Stimulated activated CD4-positive, alpha-beta T cell treated with anti-CD3 and anti-CD28 coated beads, TNF-alpha, amount 100 ng/mL, for 4 hours (primary cell): ENCODE results near the gene ACAP1.

Experiments used
- DNase-seq, 3 experiments: peaks; one replicate each; pipeline ENCODE4 v3.0.0-alpha.2; 2020; ENCODE audit warnings: low read depth in 3 of 3

The ACAP1 gene, protein sequence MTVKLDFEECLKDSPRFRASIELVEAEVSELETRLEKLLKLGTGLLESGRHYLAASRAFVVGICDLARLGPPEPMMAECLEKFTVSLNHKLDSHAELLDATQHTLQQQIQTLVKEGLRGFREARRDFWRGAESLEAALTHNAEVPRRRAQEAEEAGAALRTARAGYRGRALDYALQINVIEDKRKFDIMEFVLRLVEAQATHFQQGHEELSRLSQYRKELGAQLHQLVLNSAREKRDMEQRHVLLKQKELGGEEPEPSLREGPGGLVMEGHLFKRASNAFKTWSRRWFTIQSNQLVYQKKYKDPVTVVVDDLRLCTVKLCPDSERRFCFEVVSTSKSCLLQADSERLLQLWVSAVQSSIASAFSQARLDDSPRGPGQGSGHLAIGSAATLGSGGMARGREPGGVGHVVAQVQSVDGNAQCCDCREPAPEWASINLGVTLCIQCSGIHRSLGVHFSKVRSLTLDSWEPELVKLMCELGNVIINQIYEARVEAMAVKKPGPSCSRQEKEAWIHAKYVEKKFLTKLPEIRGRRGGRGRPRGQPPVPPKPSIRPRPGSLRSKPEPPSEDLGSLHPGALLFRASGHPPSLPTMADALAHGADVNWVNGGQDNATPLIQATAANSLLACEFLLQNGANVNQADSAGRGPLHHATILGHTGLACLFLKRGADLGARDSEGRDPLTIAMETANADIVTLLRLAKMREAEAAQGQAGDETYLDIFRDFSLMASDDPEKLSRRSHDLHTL

DNA sequence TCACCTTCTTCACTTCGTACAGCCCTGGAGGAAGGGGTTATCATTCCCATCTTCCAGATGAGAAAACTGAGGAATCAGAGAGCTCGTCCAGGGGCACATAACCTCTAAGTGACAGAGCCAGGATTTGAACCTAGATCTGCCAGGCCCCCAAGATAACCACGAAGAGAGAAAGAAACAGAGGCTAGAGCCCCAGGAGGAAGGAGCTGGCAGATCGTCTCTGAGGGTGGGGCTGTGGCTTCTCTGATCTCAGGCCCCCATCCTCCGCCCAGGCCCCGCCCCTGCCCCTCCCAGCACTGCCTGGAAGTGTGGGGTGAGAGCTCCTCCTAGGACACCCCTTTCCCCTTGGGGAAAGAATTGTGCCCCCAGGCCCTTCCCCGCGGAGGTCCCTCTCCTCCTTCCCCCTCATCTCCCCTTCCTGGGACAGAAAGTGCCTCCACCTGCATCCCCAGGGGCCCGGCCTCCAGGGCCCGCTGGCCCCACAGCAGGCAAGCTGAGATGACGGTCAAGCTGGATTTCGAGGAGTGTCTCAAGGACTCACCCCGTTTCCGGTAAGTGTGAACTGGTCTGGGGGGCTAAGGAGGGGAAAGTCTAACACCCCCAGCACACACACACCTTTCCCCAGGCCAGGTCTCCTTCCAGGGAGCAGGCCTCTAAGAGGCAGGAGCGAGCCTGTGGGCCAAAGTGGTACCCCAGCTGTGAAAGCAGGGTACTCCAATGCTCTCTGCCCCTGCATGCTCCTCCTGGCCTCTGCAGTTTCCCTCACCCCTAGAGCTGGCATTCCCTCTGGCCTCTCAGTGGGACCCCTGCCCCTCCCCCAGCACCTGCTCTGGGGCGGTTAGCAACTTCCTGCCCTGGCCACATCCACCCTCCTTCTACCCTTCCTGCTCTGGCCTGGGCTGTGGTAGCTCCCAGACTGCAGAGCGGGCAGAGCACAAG is at the start of gene ACAP1:
TSS of gene ACAP1 (plus strand) at position 290 of the 936 bp plus-strand sequence. CDS start at position 496, 206 bp downstream.
- DNase-seq, result peak; percentile 74 to 78 (median 75)

DNA sequence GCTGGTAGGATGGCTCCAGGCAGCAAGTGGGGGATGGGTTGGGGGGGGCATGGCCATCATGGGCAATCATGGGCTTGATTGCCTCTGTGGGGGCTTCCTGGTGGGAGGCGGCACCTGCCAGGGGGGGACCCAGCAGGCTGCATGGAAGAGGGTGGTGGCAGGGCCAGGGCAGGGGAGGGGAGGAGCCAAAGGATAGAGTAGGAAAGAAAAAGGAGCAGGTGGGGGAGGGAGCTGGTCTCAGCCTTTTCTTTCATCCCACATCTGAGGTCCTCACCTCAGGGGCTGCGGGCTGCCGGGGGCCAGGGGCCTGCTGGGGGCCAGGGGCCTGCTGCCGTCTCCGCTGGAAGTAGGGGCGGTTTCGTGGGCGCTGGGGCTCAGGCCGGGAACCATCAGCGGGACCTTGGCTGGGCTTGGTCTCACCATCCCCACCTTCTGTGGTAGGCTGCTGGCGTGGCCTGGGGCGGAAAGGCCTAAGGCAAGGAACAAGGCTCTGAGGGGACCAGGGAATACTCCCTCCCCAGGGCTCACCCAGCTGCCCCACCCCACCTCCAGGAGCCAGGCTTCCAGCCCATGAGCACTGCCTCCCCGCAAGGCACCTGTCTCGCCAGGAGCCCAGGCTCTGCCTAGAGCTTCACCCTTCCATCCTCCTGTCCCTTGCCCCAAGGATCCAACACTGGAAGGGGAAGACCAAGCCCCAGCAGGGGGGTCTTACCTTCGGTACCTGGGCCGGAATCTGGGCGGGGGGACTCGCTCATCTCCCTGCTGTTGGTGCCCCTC is 46.9 kb upstream of the ACAP1 start:
- no peak for DNase-seq

DNA sequence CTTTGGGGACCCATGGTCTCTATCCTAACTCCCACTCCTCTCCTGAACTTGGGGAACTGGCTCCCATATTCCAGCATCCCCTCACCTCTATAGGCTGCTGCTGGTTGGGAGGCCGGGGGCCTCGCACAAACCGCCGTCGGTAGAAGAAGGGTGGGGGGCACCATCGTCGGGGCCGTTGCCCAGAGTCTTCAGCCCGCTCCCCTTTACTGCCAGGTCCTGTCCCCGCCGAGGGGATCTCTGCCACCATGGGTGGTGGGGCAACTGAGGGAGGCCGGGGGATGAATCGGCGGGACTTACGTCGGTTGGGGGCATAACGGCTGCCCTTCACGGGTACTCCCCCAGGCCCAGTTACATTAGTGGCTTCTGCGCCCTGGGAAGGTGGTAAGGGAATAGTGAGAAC is 46.2 kb upstream of the ACAP1 start:
- no peak for DNase-seq

DNA sequence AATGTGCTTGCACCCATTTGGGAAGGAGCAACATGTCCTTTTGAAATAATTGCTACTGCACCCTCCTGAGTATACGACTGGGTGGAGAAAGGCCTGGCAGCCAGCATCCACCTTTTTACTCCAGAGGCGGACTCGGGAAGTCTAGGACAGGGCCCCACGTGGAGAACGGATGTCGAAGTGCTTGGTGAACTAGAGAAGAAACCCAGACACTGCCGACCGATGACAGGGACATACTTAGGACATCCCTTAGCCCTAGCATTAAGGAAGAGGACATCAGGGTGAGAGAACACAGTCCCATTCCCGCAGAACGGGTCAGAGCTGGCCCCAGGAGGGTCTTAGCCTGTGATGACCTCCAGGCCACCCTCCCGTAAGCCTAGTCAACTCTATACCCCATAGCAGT is 45.6 kb upstream of the ACAP1 start:
- no peak for DNase-seq

DNA sequence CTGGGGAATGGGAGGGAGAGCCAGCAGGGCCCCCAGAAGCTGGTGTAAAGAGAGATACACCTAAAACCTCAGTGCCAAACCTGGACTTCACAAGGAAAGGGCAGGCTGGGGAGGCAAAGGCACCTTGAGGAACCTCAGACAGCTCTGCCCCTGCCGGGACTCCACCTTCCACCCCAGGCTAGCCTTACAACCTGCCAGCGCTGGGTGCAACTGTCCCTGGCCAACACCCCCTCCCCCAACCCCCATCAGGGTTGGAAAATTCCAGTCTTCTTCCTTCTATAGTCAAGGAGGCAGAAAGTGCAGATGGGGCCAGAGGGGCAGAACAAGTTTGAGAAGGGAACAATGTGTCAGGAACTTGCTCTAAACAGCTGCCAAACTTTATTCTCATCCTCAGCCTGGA is 44.1 kb upstream of the ACAP1 start:
- DNase-seq, result no peak

DNA sequence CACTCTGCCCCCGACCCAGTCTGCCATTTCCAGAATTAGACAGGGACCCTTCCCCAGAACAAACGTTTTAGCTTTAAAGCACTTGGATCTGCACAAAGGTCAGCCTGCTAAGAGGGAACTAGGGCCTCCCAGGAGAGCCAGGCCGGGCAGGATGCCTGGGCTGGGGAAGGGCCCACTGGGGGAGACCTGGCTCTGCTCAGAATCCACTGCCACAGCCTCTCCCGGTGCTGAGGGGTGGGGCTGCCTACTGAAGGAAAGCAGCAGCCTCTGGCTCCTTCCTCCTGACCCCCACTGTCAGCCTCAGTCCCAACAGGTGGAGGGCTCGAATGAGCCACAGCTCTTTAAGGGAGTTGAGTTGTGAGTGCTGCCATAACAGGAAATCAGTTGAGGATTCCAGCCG is 43.6 kb upstream of the ACAP1 start:
- DNase-seq, result no peak

DNA sequence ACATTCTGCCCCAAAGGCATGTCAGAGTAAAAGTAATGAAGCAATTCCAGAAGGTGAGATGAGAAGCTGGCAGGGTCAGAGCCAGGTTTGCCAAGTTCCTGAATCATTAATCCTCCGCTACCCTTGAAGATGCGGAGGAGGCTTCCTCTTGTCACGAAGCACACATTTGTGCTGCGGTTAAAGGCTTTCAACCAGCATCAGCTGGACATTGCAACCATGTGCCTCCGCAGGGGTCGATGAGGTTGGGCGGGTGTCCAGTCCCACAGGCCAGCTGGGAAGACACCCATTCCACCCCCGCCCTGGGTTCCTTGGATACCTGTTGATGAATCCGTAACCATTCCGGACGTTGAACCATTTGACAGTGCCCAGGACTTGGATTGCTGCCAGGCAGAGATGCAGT is 43.2 kb upstream of the ACAP1 start:
- DNase-seq, result no peak

DNA sequence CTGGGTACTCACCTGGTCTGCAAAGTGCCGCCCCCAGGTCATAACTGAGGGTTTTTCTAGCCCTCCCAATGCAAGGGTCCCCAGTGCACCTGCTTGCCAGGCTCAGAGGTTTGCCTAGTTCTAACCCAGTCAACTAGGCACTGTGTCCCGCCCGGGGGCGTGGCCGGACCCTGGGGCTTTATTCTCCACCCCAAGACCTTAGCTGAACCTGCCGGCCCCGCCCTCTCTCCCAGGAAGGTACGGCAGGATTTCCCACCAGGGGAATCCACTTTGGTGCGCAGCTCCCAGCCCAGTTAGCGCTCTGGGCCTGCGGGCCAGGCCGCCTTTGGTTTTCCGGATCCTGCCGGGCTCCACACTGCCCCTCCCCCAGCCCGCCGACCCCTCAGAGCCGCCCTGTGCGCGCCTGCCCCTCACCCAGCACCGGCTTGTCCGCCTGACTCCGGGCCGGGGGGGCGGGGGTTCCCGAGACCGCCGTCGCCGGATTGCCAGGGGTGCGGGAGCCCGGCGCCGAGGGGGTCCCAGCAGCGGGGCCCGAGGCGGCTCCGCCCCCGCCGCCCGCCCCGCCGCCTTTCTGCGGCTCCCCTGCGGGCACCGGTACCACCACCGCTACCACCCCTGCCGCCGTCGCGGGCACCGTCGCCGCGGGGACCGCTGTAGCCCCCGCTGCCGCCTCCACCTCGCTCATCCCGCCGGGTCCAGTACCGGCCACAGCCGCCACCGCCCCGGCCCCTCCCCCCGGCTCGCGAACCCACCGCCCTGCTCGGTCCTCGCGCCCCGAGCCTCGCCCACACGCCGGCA is 42.3 kb upstream of the ACAP1 start:
- DNase-seq, result no peak

DNA sequence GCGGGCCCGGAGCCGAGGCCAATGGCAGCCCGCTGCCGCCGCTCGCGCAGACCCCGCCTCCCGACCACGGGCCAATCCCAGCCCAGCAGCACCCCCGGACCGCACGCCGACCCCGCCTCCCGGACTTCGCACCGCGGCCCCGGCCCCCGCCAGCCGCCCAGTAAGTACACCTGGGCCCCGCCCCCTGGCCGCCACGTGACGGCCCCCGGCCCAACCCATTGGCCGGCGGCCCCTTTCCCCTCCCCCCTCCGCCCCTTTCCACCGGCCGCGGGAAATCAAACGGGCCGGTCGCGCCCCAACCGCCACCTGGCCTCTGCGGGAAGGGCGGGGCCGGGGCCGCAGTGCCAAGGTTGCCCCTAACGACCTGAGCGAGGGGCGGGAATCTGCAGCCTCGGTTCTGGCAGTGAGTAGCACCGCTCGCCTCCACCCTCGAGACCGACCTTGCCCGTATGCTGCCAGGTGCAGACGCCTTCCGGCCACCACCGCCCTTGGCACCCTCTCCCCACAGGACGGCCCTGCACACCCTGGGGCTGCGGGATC is 41.6 kb upstream of the ACAP1 start, which contains the start of gene YBX2:
TSS of gene YBX2 (minus strand) at position 26 of the 540 bp plus-strand sequence. CDS start 139 bp downstream, outside the sequence.
- DNase-seq, result peak in 2 of 3 experiments; percentile 60 to 66

DNA sequence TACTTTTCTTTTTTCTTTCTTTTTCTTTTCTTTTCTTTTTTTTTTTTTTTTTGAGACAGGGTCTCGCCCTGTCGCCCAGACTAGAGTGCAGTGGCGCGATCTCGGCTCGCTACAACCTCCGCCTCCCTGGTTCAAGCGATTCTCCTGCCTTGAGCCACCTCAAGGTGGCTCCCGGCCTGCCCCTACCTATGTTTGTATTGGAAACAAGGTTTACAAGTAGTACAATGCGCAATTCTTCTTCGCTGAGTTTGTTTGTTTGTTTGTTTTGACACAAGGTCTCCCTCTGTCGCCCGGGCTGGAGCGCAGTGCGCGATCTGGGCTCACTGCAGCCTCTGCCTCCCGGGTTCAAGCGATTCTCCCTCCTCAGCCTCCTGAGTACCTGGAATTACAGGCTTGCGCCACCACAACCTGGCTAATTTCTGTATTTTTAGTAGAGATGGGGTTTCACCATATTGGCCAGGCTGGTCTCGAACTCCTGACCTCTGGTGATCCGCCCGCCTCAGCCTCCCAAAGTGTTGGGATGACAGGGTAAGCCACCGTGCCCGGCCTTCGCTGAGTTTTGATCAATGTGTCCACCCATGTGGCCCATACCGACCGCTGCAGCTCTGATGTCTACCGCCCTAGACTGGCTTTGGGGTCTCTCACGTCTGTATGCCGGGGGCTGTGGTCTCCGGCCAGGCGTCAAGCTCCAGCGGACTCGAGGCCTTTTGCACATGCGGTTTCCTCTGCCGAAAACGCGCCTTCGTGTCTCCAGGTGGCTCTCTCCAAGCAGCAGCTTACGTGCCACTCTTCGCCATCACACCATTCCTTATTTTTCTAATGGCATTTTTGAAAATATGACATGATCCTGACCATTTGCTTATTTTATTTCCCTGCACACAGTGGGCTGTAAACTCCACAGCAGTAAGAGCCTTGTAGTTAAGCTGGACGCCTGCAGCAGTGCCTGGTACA is 40.8 kb upstream of the ACAP1 start:
- no peak for DNase-seq

DNA sequence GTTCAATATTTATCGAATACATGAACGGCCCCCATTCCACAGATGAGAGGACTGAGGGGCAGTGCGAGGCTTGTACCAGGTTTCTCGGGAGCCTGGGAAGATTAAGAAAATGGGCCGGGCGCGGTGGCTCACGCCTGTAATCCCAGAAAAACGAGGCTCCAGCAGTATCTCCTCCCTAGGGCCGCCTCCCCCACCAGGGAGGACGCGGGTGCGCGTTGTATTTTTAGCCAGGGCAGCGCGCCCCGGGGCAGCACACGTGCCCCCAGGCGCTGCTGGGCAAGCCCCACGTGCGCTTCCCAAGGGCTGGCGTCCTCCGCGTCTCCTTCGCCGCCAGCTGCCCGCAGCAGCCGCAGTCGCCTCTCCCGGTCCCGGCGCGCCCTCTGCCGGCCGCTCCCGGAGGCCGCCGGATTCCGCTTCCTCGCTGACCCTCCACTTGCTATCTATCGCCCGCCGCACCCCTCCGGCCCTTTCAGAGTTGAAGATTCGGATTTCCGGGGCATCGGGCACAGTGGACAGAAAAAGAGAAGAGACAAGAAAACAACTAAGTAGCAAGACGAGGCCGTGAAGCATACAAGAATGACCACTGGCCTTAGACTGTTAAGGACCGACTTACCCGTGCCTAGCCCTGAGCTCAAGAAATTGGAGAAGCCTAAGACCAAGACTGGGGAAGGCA is 40.0 kb upstream of the ACAP1 start:
- peak in 1 of 3 experiments; percentile 44 for DNase-seq

DNA sequence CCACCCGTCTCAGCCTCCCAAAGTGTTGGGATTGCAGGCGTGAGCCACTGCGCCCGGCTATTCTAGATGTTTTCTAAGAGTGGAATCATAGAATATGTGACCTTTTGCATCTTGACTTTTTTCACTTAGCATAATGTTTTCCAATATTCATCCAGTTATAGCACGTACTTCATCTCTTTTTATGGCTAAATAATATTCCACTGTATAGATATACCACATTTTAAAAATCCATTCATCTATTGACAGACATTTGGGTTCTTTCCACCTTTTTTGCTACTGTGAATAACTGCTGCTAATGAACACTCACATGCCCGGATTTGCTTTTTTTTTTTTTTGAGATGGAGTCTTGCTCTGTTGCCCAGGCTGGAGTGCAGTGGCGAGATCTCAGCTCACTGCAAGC is 32.1 kb upstream of the ACAP1 start:
- no peak for DNase-seq

DNA sequence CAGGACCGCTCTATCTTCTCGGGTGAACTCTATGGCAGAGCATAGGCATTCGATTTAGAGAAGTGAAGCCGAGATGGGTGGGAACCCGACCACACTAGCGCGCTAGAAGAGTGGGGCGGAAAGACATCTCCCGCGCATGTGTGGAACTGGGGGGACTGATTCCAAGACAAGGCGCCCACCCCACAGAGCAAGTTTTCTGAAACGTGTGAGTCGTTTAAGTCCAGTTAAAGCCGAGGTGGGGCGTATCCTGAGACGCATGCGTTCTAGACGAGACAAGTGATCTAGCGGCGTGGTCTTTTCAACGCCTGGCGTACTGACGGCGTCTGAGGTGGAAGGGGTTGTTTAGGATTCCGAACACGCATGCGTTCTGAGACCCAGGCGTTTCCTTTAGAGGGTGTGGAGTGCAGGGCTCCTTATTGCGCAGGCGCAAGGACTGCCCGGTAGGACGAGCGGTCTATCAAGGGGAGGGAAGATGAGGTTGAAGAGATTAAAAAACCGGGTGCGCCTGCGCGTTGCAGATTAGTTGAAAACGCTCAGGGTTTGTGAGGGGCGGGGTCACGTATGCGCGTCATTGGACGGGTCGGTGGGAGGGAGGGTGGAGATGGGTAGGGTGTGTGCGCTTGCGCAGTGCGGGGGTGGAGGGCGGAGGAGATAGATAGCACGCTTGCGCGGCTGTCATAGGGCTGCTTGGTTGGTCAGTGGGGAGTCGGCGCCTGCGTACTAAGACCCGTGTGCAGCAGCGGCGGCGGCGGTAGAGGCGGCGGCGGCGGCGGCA is 29.2 kb upstream of the ACAP1 start, which contains the start of gene EIF5A:
TSS of gene EIF5A (plus strand) at position 718 of the 775 bp plus-strand sequence. CDS start 2,008 bp downstream, outside the sequence.
- peak; percentile 100 for DNase-seq

DNA sequence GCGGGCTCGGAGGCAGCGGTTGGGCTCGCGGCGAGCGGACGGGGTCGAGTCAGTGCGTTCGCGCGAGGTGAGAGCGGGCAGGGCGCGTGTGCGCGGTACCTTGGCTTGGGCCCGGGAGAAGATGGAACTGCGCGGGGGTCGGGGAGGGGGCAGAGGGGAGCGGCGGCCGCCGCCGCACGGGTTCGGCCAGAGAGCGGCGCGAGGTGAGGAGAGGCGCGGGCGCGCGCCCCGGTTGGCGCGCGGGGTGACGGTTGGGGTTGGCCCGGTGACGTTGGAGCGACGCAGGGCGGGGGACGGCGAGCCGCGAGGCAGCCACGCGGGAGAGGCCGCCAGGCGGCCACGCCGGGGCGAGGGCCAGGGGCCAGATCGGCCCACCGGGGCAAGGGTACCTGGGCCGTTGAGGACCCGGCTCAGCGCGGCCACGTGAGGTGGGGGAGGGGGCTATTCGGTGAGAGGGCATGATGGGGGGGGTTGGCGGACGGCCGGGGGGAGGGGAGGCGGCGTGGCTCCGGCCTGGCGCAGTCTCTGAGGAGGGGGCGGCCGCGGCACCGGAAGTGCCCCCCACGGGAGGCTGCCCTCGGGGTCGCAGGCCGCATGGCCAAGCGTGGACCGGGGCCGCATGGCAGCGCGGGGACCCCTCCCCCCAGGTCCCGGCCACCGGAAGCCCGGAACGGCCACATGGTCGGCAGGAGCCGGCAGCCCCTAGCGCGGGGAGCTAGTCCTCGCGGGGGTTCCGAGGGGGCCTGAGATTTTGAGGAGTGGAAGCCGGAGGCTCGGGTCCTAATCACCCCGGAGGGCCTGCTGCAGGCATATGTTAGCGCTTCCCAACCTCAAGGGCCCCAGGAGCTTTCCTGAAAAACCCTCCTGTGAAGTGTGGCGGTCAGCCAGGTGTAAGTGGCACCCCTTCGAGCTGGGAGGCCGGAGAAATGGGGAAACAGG is 28.4 kb upstream of the ACAP1 start:
- DNase-seq, result peak in 1 of 3 experiments; percentile 36

DNA sequence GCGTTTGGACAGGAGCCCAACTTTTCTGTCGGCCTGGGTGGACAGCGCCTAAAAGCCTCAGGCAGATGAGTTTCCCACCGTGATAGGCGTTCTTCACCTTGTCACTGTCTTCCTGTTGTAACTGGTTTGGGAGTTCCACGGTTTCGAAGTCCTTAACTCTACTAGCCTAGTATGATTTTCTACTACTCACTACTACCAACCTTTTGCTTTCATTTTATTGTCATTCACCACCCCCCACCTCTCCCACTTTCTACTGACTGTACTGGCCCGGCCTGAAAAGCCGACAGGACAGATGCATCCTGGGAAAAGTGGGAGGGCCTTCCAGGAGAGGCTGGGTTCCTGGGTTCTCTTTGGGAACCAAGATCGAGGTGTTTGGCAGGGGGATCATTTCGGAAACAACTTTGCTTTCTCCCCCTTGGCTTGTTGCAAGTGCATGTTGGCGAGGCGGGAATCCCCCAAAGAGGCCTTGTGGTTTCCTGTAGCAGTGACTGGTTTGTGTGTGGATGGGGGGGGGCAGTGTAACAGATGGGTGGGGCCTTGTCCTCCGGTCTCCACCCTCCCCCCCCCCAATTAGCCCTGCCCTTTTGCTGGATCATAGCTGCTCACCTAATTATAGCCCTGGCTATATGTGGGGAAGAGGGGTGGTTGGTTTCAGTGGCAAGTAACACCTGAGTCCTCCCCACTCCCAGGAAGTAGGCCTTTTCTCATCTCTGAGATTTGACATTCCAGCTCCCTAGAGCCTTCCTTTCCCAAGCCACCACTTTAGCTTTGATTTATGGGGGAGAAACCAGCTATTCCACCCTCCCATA is 27.5 kb upstream of the ACAP1 start:
- DNase-seq, result peak; percentile 68 to 83 (median 77)
